BE2C (cell line): ENCODE results near the gene OR1N2.

Source experiments
- DNase-seq: peaks from one replicate; pipeline ENCODE4 v3.0.0-alpha.2; 2020
- H3K27me3 ChIP-seq: fragments of 250-450 bp; sonication (Bioruptor Pico); 2 replicates; pipeline ENCODE4 v1.5.1; 2020; ENCODE audit warnings: mild to moderate bottlenecking
- H3K36me3 ChIP-seq: fragments of 250-450 bp; sonication (Bioruptor Pico); 2 replicates; pipeline ENCODE4 v1.5.1; 2020; ENCODE audit warnings: mild to moderate bottlenecking
- H3K4me1 ChIP-seq: fragments of 250-450 bp; sonication (Bioruptor Pico); 2 replicates; pipeline ENCODE4 v1.5.1; 2020
- H3K4me3 ChIP-seq: 2 replicates; pipeline ENCODE4 v1.5.1; 2011; ENCODE audit warnings: low read depth, low read length
- H3K9me3 ChIP-seq: fragments of 250-450 bp; sonication (Bioruptor Pico); 2 replicates; pipeline ENCODE4 v1.5.1; 2020
- CTCF ChIP-seq: IDR thresholded peaks from 2 replicates; pipeline ENCODE4 v1.5.1; 2012; ENCODE audit warnings: mild to moderate bottlenecking, low read depth, low read length

Gene OR1N2

GRCh38 chr9:122551371-122551770, 1.5 kb upstream of the OR1N2 start:
- TF ChIP-seq CTCF = no peak
- Histone ChIP-seq H3K9me3 (no peaks in the 10 kb centered on the region), H3K4me3 (no peak overlapping the region), H3K27me3 (0 out of 2 replicates have a peak, but pooled peaks cover 2% of the 10 kb centered on the region), H3K4me1 (no peaks in the 10 kb centered on the region), H3K36me3 (no peaks in the 10 kb centered on the region)
- no peak for DNase-seq

DNA sequence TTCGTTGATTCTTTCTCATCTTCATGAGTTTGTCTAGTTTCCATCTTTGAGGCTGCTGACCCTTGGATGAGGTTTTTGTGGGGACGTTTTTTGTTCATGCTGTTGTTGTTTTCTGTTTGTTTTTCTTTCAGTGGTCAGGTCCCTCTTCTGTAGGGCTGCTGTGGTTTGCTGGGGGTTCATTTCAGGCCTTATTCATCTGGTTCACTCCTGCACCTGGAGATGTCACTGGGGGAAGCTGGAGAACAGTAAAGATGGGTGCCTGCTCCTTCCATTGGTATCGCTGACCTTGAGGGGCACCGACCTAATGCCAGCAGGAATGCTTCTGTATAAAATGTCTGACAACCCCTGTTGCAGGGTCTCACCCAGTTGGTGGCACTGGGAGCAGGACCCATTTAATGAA, 8.5 kb downstream of the OR1N2 start:
- H3K4me1 ChIP-seq = no peaks in the 10 kb centered on the region

DNA sequence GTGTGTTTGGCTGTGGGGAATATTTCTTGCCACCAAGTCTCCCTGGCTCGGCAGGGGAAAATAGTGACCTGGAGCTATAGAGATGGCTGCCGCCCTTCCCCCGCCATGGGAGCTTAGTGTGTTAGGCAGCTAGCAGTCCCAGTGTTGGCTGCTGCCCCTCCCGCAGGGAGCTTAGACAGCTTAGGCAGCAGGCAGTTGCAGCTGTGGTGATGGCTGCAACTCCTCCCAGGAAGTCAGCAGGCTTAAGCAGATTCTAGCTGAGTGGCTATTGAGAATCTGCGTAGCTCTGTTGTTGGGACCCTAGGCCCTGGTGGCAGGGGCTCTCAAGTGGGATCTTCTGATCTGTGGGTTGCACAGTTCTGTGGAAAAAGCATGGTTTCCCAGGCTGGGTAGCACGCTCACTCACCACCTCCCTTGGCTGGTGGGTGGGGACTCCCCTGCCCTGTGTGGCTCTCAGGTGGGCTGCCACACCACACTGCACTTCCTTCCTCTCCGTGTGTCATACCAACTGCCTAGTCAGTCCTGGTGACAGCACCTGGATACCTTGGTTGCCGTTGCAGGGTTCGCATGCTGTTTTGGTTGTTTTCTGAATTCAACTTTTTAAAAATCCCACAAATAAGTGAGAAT, 9.3 kb downstream of the OR1N2 start:
- H3K36me3 ChIP-seq = no peaks in the 10 kb centered on the region
- DNase-seq = no peak

More for the DNA sequence above, 8.5 kb downstream of the OR1N2 start:
- no peak for DNase-seq
- H3K4me3 ChIP-seq = no peak overlapping the region
- no peak for TF ChIP-seq CTCF
- no peaks in the 10 kb centered on the region for H3K36me3 ChIP-seq
- H3K27me3 ChIP-seq = no peaks in the 10 kb centered on the region
- no peaks in the 10 kb centered on the region for H3K9me3 ChIP-seq

DNA sequence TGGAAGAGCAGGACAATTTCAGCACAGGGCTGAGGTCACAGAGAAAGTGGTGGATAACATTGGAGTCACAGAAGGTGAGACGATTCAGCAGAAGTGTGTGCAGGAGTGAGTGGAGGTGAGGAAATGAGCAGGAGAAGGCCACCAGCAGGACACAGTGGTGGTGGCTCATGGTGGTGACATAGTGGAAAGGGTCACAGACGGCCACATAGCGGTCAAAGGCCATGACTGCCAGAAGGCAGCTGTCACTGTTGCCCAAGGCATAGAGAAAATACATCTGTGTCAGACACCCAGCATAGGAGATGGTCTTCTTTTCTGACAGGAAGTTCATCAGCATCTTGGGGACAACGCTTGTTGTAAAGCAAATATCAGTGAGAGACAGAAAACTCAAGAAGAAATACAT, 15.0 kb downstream of the OR1N2 start:
- Histone ChIP-seq H3K36me3 (no peaks in the 10 kb centered on the region), H3K4me1 (no peaks in the 10 kb centered on the region), H3K27me3 (0 out of 2 replicates have a peak, but pooled peaks cover 3% of the 10 kb centered on the region), H3K4me3 (no peak overlapping the region), H3K9me3 (no peaks in the 10 kb centered on the region)
- DNase-seq = no peak
- TF ChIP-seq CTCF = no peak

More for the DNA sequence above, 9.3 kb downstream of the OR1N2 start:
- Histone ChIP-seq H3K9me3 (no peaks in the 10 kb centered on the region), H3K4me1 (no peaks in the 10 kb centered on the region), H3K4me3 (no peak overlapping the region), H3K27me3 (no peaks in the 10 kb centered on the region)
- TF ChIP-seq CTCF = no peak

DNA sequence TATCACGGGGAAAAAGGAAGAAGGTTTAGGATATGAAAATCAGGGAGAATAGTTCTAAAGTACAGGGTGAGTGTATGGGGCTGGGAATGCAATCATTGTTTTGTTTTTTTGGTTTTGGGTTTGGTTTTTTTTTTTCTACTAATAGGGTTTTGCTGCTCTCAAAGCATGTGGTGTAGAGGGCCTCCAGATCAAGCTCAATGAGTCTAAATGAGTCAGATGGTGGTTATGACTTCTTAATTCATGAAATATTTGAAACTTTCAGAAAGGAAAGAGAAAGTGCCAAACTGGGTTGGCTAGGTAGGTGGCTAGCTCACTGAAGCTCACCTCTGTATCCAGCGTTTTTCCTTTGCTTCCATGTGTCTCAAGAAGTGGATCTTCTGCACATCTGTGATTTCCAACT, 19.5 kb downstream of the OR1N2 start:
- peaks cover 3% of the 10 kb centered on the region; the same call in 1 of the 2 replicates for H3K27me3 ChIP-seq
- TF ChIP-seq CTCF = no peak
- no peak overlapping the region for H3K4me3 ChIP-seq
- no peak for DNase-seq
- no peaks in the 10 kb centered on the region for H3K9me3 ChIP-seq
- H3K4me1 ChIP-seq = no peaks in the 10 kb centered on the region
- H3K36me3 ChIP-seq = no peaks in the 10 kb centered on the region

- no peak for TF ChIP-seq CTCF
Measured at GRCh38 chr9:122579874-122580273, 27.0 kb downstream of the OR1N2 start.

More at GRCh38 chr9:122579874-122580273, 27.0 kb downstream of the OR1N2 start:
- H3K9me3 ChIP-seq = no peaks in the 10 kb centered on the region
- H3K4me3 ChIP-seq = no peak overlapping the region
- H3K27me3 ChIP-seq = no peaks in the 10 kb centered on the region; the same call in 1 of the 2 replicates
- no peaks in the 10 kb centered on the region for H3K36me3 ChIP-seq
- H3K4me1 ChIP-seq = no peaks in the 10 kb centered on the region
- DNase-seq = no peak
